ENCODE results near the gene PWP1. TPM values are rescaled to one million over a fixed set of nuclear protein-coding genes. Genes with fewer than 3 reads are reported as not detected.

The PWP1 gene
- total RNA-seq, 1 experiment from 2014 or later, result 77.7 TPM

- no peaks in the 10 kb centered on the region for H3K9me3 ChIP-seq (ENCODE audit: low read depth, low read length, poor library complexity, severe bottlenecking)
- intact Hi-C loops (cut with micrococcal nuclease; ENCODE audit: unreplicated experiment), result no loop called here
- no peak for TF ChIP-seq EZH2 (IDR thresholded peaks at IDR 0.05; ENCODE audit: borderline replicate concordance, low read depth, low read length, poor library complexity, severe bottlenecking)
- TF ChIP-seq CTCF (conservative IDR thresholded peaks at IDR 0.05; ENCODE audit: low read depth, low read length), result no peak
- no peak for DNase-seq (ENCODE audit: low spot score)
- H3K4me3 ChIP-seq (ENCODE audit: low read depth, low read length, poor library complexity, severe bottlenecking), result no peak overlapping the region
- no peaks in the 10 kb centered on the region for H3K36me3 ChIP-seq (ENCODE audit: insufficient read depth, low read length, poor library complexity, severe bottlenecking)
- CTCF ChIA-PET, result no interaction called here
- H3K27ac ChIP-seq (ENCODE audit: low read depth, low read length, poor library complexity, severe bottlenecking), result no peak overlapping the region
- no peaks in the 10 kb centered on the region for H3K27me3 ChIP-seq (replicated peaks; ENCODE audit: insufficient read depth, low read depth, low read length, poor library complexity)
- H3K4me1 ChIP-seq (ENCODE audit: insufficient read depth, low read length, poor library complexity, severe bottlenecking), result no peaks in the 10 kb centered on the region
- no TSS peak for BruUV-seq (replicated peaks)
- POLR2A ChIA-PET (ENCODE audit: low non-redundant PET), result no interaction called here
Measured at GRCh38 chr12:107660861-107661415, 24.7 kb upstream of the PWP1 start.

- intact Hi-C loops (cut with micrococcal nuclease; ENCODE audit: unreplicated experiment), result no loop called here
- no TSS peak for BruUV-seq (replicated peaks)
- CTCF ChIA-PET, result no interaction called here
Measured at GRCh38 chr12:107661830-107662229, 23.8 kb upstream of the PWP1 start.

GRCh38 chr12:107662484-107662883, 23.1 kb upstream of the PWP1 start:
- intact Hi-C loops (cut with micrococcal nuclease; ENCODE audit: unreplicated experiment), result no loop called here
- no peak for DNase-seq (ENCODE audit: low spot score)
- peaks cover under 1% of the 10 kb centered on the region for H3K27me3 ChIP-seq (replicated peaks; ENCODE audit: insufficient read depth, low read depth, low read length, poor library complexity)
- H3K4me3 ChIP-seq (ENCODE audit: low read depth, low read length, poor library complexity, severe bottlenecking), result no peak overlapping the region
- BruUV-seq (replicated peaks), result no TSS peak
- no peaks in the 10 kb centered on the region for H3K4me1 ChIP-seq (ENCODE audit: insufficient read depth, low read length, poor library complexity, severe bottlenecking)
- ChIA-PET POLR2A (ENCODE audit: low non-redundant PET) (no interaction called here), CTCF (interaction anchor here (0.6 kb wide), 1 partner anchor 18 kb away, joined by 4 read pairs; no protein-coding TSS in a partner anchor)
- TF ChIP-seq CTCF (conservative IDR thresholded peaks at IDR 0.05; ENCODE audit: low read depth, low read length) (no peak), EZH2 (IDR thresholded peaks at IDR 0.05; ENCODE audit: borderline replicate concordance, low read depth, low read length, poor library complexity, severe bottlenecking) (no peak)
- no peaks in the 10 kb centered on the region for H3K36me3 ChIP-seq (ENCODE audit: insufficient read depth, low read length, poor library complexity, severe bottlenecking)
- no peak overlapping the region for H3K27ac ChIP-seq (ENCODE audit: low read depth, low read length, poor library complexity, severe bottlenecking)
- no peaks in the 10 kb centered on the region for H3K9me3 ChIP-seq (ENCODE audit: low read depth, low read length, poor library complexity, severe bottlenecking)

More at GRCh38 chr12:107661830-107662229, 23.8 kb upstream of the PWP1 start:
- Histone ChIP-seq H3K27ac (ENCODE audit: low read depth, low read length, poor library complexity, severe bottlenecking) (no peak overlapping the region), H3K4me3 (ENCODE audit: low read depth, low read length, poor library complexity, severe bottlenecking) (no peak overlapping the region), H3K9me3 (ENCODE audit: low read depth, low read length, poor library complexity, severe bottlenecking) (no peaks in the 10 kb centered on the region), H3K4me1 (ENCODE audit: insufficient read depth, low read length, poor library complexity, severe bottlenecking) (no peaks in the 10 kb centered on the region), H3K27me3 (replicated peaks; ENCODE audit: insufficient read depth, low read depth, low read length, poor library complexity) (no peaks in the 10 kb centered on the region), H3K36me3 (ENCODE audit: insufficient read depth, low read length, poor library complexity, severe bottlenecking) (no peaks in the 10 kb centered on the region)
- POLR2A ChIA-PET (ENCODE audit: low non-redundant PET), result no interaction called here
- no peak for TF ChIP-seq EZH2 (IDR thresholded peaks at IDR 0.05; ENCODE audit: borderline replicate concordance, low read depth, low read length, poor library complexity, severe bottlenecking)
- TF ChIP-seq CTCF (conservative IDR thresholded peaks at IDR 0.05; ENCODE audit: low read depth, low read length), result no peak
- no peak for DNase-seq (ENCODE audit: low spot score)
